Esophagus muscularis mucosa (tissue), 4 donors: ENCODE measurements around the gene ZFP92.

ENCODE experiments used
- CTCF ChIP-seq, 3 experiments: fragments of 200-600 bp in 2 of 3; fragments of 450-650 bp in 1 of 3; sonication (generic) in 2 of 3; IDR thresholded peaks; one replicate each; pipeline ENCODE4 v1.5.1; 2017 to 2019; ENCODE audit warnings: antibody characterized with exemption in 3 of 3, mild to moderate bottlenecking in 2 of 3, moderate library complexity in 1 of 3
- EP300 ChIP-seq: sonication (generic); formaldehyde crosslinking; IDR thresholded peaks from one replicate; pipeline ENCODE4 v1.6.1; 2017; ENCODE audit warnings: antibody characterized with exemption
- POLR2A ChIP-seq: fragments of 450-650 bp; IDR thresholded peaks from one replicate; pipeline ENCODE4 v1.6.1; 2017; ENCODE audit warnings: antibody characterized with exemption, moderate library complexity, mild to moderate bottlenecking, low read depth
- POLR2AphosphoS5 ChIP-seq, 2 donors: sonication (generic); formaldehyde crosslinking; IDR thresholded peaks; one replicate each; pipeline ENCODE4 v1.6.1; 2017; ENCODE audit warnings: antibody characterized with exemption in 2 of 2

DNA sequence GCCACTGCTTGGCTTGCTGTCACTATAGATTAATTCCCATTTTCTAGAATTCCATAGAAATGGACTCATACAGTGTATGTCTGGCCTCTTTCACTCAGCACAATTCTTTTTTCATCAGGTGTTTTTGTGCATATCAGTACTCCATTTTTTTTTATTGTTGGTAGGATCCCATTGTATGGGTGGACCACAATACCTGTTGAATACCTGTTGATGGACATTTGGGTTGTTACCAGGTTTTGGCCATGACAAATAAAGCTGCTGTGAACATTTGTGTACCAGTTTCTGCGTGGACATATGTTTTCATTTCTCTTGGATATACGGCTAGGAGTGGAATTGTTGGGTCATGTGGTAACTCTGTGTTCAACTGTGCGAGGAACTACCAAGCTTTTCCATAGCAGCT, 14.9 kb downstream of the ZFP92 start:
- TF ChIP-seq CTCF (IDR thresholded peaks at IDR 0.05) (no peak), POLR2A (no peak), POLR2AphosphoS5 (IDR thresholded peaks at IDR 0.05) (no peak), EP300 (no peak)
